C4-2B (cell line): Measurements from ENCODE around the gene ITGB5.

Experiments
- ZFX ChIP-seq: fragments of 450-650 bp; IDR thresholded peaks from 2 replicates; pipeline ENCODE4 v1.6.1; 2017
- TF ChIP-seq, protein P1 (sequence below): fragments of 450-650 bp; conservative IDR thresholded peaks from 2 replicates; pipeline ENCODE4 v1.5.1; 2017; ENCODE audit warnings: mild to moderate bottlenecking

DNA sequence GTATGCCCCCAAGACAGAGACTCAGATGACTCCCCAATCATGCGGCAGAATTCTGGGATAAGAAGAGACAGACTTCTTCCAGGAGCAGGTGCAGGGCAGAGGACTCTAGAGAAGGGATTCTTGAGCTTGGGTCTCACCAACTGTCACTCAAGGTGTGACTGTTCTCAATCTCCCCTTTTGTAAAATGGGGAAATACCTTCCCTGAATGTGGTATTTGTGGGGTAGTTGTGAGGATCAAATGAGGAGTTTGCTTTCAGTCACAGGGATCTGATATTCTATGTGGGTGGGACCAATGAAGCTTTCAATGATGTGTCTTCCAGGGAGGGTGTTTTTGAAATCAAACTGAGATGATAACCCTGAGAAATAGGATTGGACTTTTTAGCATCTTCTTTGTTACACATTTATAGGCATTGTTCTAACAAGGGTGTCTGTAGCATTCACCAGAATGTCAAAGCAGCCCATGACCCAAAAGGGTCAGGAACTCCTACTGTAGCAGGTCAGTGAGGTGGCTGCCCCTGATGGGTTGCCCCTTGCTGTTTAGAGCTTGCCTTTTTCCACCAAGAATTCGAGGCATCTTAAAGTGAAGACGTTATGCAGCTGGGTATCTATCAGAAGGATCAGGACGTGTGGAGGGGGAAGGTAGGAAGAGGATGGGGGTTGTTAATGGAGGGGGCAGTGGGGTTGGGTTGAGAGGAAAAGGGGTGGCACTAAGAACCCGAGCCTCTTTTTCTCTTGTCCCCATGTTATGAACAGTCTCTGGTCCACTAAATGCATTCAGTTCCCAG lies 128.1 kb downstream of the ITGB5 start:
- TF ChIP-seq, protein P1, sequence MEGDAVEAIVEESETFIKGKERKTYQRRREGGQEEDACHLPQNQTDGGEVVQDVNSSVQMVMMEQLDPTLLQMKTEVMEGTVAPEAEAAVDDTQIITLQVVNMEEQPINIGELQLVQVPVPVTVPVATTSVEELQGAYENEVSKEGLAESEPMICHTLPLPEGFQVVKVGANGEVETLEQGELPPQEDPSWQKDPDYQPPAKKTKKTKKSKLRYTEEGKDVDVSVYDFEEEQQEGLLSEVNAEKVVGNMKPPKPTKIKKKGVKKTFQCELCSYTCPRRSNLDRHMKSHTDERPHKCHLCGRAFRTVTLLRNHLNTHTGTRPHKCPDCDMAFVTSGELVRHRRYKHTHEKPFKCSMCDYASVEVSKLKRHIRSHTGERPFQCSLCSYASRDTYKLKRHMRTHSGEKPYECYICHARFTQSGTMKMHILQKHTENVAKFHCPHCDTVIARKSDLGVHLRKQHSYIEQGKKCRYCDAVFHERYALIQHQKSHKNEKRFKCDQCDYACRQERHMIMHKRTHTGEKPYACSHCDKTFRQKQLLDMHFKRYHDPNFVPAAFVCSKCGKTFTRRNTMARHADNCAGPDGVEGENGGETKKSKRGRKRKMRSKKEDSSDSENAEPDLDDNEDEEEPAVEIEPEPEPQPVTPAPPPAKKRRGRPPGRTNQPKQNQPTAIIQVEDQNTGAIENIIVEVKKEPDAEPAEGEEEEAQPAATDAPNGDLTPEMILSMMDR, result no peak
- TF ChIP-seq ZFX, result no peak
